ENCODE measurements around the gene LDLR. TPM values are rescaled to one million over a fixed set of nuclear protein-coding genes. Genes with fewer than 3 reads are reported as not detected.
"Not testable (repeated sequence)": the region's sequence is repeated elsewhere in the genome, so short reads cannot be mapped to it uniquely, and the experiment has no call there.

Gene LDLR
- total RNA-seq, 1 donor from 2014 or later: 123 TPM

- TF ChIP-seq CTCF (conservative IDR thresholded peaks at IDR 0.05; ENCODE audit: low read depth, low read length): no peak
- no peak for DNase-seq (ENCODE audit: low read depth)
- no peak overlapping the region for H3K4me3 ChIP-seq (ENCODE audit: low read depth, low read length)
These were observed 13.7 kb downstream of the LDLR start for GRCh38 chr19:11102944-11103343.

GRCh38 chr19:11103667-11104066 lies 14.4 kb downstream of the LDLR start:
- not testable (repeated sequence) for DNase-seq (ENCODE audit: low read depth); H3K4me3 ChIP-seq (ENCODE audit: low read depth, low read length)

GRCh38 chr19:11105014-11105636 lies 15.9 kb downstream of the LDLR start:
- no peak for TF ChIP-seq CTCF (conservative IDR thresholded peaks at IDR 0.05; ENCODE audit: low read depth, low read length)
- DNase-seq (ENCODE audit: low read depth): no peak
- H3K4me3 ChIP-seq (ENCODE audit: low read depth, low read length): no peak overlapping the region

- no peak overlapping the region for H3K4me3 ChIP-seq (ENCODE audit: low read depth, low read length)
- DNase-seq (ENCODE audit: low read depth): no peak
- no peak for TF ChIP-seq CTCF (conservative IDR thresholded peaks at IDR 0.05; ENCODE audit: low read depth, low read length)
These were observed 17.2 kb downstream of the LDLR start for GRCh38 chr19:11106477-11106876.

GRCh38 chr19:11108746-11109145 lies 19.5 kb downstream of the LDLR start:
- no peak for DNase-seq (ENCODE audit: low read depth)
- H3K4me3 ChIP-seq (ENCODE audit: low read depth, low read length): no peak overlapping the region
- TF ChIP-seq CTCF (conservative IDR thresholded peaks at IDR 0.05; ENCODE audit: low read depth, low read length): no peak

- DNase-seq (ENCODE audit: low read depth): no peak
- no peak for TF ChIP-seq CTCF (conservative IDR thresholded peaks at IDR 0.05; ENCODE audit: low read depth, low read length)
These were observed 22.0 kb downstream of the LDLR start for GRCh38 chr19:11111117-11111770.

GRCh38 chr19:11111771-11112144 lies 22.5 kb downstream of the LDLR start:
- TF ChIP-seq CTCF (conservative IDR thresholded peaks at IDR 0.05; ENCODE audit: low read depth, low read length): no peak
- no peak overlapping the region for H3K4me3 ChIP-seq (ENCODE audit: low read depth, low read length)
- DNase-seq (ENCODE audit: low read depth): no peak

More at GRCh38 chr19:11111117-11111770, 22.0 kb downstream of the LDLR start:
- H3K4me3 ChIP-seq (ENCODE audit: low read depth, low read length): no peak overlapping the region

All from epithelial cell of proximal tubule (primary cell).